LNCaP clone FGC (cell line): ENCODE results near the gene TRIM38.
"Not testable (repeated sequence)": the region's sequence is repeated elsewhere in the genome, so short reads cannot be mapped to it uniquely, and the experiment has no call there.

ENCODE experiments used
- DNase-seq: peaks from one replicate; pipeline ENCODE4 v3.0.0-alpha.2; 2011; ENCODE audit warnings: low read depth
- H3K4me3 ChIP-seq: 2 replicates; pipeline ENCODE4 v1.5.1; 2011; ENCODE audit warnings: mild to moderate bottlenecking, low read depth, low read length, control low read depth
- CTCF ChIP-seq: IDR thresholded peaks from 2 replicates; pipeline ENCODE4 v1.5.1; 2012; ENCODE audit warnings: mild to moderate bottlenecking; ENCODE audit not compliant: control insufficient read depth, insufficient read depth; ENCODE audit errors: extremely low read depth

TRIM38 gene

DNA sequence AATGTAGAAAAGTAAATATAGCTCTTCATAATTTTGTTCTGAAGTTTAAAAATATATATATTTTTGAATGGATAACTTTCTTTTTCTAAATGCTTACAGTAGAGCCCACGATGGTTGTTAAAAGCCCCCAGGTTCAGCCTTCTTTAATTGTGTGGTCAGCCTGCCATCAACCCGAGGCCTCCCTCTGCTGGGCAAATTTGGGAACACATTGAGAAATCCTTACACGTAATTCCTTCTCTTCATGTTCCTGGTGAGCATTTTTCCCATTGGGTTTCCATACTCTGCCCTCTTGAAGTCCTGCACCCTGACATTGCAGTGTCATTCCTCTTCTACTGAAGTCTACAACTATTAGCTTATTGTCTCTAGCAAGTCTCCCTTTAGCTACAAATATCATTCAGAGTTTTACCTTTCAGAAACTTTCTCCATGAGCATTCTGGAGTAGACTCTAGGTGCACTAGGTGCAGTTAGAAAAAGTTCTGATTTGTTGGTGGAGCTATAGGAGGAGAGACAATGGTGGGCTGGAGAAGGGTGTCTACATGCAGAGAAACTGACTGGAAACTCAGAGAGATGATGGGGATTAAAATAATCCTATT, 40.6 kb downstream of the TRIM38 start:
- H3K4me3 ChIP-seq: no peak overlapping the region
- peak; percentile 74 for TF ChIP-seq CTCF
- no peak for DNase-seq

- no peak for DNase-seq
- TF ChIP-seq CTCF: no peak
- H3K4me3 ChIP-seq: no peak overlapping the region
Measured at GRCh38 chr6:26006086-26006939, 43.7 kb downstream of the TRIM38 start.

DNA sequence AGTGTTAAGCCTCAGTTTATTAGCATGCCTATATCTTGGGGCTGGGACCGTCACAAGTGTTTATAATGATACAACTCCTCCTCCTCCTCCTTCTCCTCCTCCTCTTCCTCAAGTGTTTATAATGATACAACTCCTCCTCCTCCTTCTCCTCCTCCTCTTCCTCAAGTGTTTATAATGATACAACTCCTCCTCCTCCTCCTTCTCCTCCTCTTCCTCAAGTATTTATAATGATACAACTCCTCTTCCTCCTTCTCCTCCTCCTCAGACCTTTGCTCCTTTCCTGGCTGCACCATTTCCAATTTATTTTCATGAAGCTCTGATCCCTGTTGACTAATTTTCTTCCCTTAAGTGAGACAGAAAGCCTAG, 44.3 kb downstream of the TRIM38 start:
- not testable (repeated sequence) for DNase-seq, H3K4me3 ChIP-seq

- no peak for DNase-seq
- H3K4me3 ChIP-seq: no peak overlapping the region
- TF ChIP-seq CTCF: no peak
Measured at GRCh38 chr6:26008470-26008869, 45.9 kb downstream of the TRIM38 start.

DNA sequence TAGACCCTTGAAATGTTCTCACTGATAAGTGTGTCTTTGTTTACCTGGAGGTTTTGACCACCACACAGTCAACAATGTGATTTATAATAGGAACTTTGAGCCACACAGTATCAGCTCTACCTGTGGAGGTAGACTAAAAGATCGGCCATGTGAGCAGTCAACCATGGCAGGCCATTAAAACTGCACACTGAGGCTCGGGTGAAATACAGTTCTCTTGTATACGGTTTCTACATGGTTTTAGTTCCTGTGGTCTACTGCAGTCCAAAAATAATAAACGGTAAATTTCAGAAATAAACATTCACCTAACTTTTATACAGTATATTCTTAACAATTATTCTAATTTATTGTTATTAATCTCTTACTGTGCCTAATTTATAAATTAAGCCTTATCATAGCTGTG, 47.2 kb downstream of the TRIM38 start:
- DNase-seq: no peak
- TF ChIP-seq CTCF: no peak
- H3K4me3 ChIP-seq: no peak overlapping the region

DNA sequence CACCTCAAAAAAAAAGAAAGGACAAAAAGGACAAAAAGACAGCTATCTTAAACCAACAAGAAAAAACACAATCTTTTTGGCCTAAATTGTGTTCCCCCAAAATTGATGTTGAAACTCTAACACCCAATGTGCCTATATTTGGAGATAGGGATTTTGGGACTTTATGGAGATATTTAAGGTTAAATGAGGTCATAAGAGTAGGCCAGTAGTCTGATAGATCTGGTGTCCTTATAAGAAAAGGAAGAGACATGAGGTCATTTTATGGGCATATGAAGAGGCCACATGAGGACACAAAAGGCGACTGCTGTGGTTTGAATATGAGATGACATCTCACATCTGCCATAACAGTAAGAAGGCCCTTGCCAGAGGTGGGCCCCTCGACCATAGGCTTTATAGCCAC, 49.5 kb downstream of the TRIM38 start:
- DNase-seq: no peak
- no peak overlapping the region for H3K4me3 ChIP-seq
- no peak for TF ChIP-seq CTCF

GRCh38 chr6:26014386-26014785, 51.8 kb downstream of the TRIM38 start:
- not testable (repeated sequence) for DNase-seq, H3K4me3 ChIP-seq
